Liver (tissue), 9 donors: Measurements from ENCODE around the gene FOXP3. TPM values are rescaled to one million over a fixed set of nuclear protein-coding genes. Genes with fewer than 3 reads are reported as not detected.

Experiments used
- DNase-seq: peaks from one replicate; pipeline ENCODE4 v3.0.0-alpha.2; 2017; ENCODE audit warnings: low spot score
- H3K27ac ChIP-seq, 2 donors: one replicate each; pipeline ENCODE4 v1.7.0; 2013; ENCODE audit warnings: inconsistent platforms in 2 of 2, low read length in 2 of 2, control low read depth in 1 of 2, low read depth in 1 of 2, mild to moderate bottlenecking in 1 of 2
- H3K27me3 ChIP-seq, 4 donors: one replicate each; pipeline versions ENCODE4 v1.6.1 to v1.7.0; 2013; ENCODE audit warnings: low read length in 3 of 4, inconsistent platforms in 1 of 4, mild to moderate bottlenecking in 1 of 4, moderate library complexity in 1 of 4; ENCODE audit not compliant: control insufficient read depth in 4 of 4, insufficient read depth in 4 of 4
- H3K36me3 ChIP-seq, 4 donors: one replicate each; pipeline versions ENCODE4 v1.6.1 to v1.7.0; 2013; ENCODE audit warnings: low read length in 3 of 4, mild to moderate bottlenecking in 3 of 4, low read depth in 1 of 4, moderate library complexity in 1 of 4; ENCODE audit not compliant: control insufficient read depth in 4 of 4, insufficient read depth in 3 of 4
- H3K4me1 ChIP-seq, 4 donors: one replicate each; pipeline versions ENCODE4 v1.6.1 to v1.7.0; 2013; ENCODE audit warnings: low read length in 3 of 4, mild to moderate bottlenecking in 3 of 4, moderate library complexity in 1 of 4; ENCODE audit not compliant: control insufficient read depth in 4 of 4, insufficient read depth in 4 of 4
- H3K4me3 ChIP-seq, 3 donors: one replicate each; pipeline versions ENCODE4 v1.6.1 to v1.7.0; 2013; ENCODE audit warnings: low read length in 3 of 3, control low read depth in 1 of 3, low read depth in 1 of 3, mild to moderate bottlenecking in 1 of 3
- H3K9ac ChIP-seq, 2 donors: one replicate each; pipeline ENCODE4 v1.7.0; 2013; ENCODE audit warnings: low read length in 2 of 2, mild to moderate bottlenecking in 2 of 2, moderate library complexity in 2 of 2, control low read depth in 1 of 2, low read depth in 1 of 2
- H3K9me3 ChIP-seq, 4 donors: one replicate each; pipeline versions ENCODE4 v1.6.1 to v1.7.0; 2013; ENCODE audit warnings: low read length in 3 of 4; ENCODE audit not compliant: control insufficient read depth in 4 of 4
- EGR1 ChIP-seq, 2 donors: IDR thresholded peaks; 2 replicates each; pipeline ENCODE4 v1.6.1; 2016 to 2018; ENCODE audit warnings: antibody characterized with exemption in 2 of 2, low read depth in 2 of 2
- FOXA1 ChIP-seq: IDR thresholded peaks from 2 replicates; pipeline ENCODE4 v1.6.1; 2016; ENCODE audit warnings: antibody characterized with exemption
- FOXA2 ChIP-seq: IDR thresholded peaks from 2 replicates; pipeline ENCODE4 v1.6.1; 2016; ENCODE audit warnings: antibody characterized with exemption
- GABPA ChIP-seq, 2 donors: IDR thresholded peaks in 1 of 2; conservative IDR thresholded peaks in 1 of 2; 2 replicates each; pipeline ENCODE4 v1.6.1; 2016; ENCODE audit warnings: antibody characterized with exemption in 2 of 2, mild to moderate bottlenecking in 1 of 2, moderate library complexity in 1 of 2
- HNF4A ChIP-seq, 2 donors: conservative IDR thresholded peaks; 2 replicates each; pipeline ENCODE4 v1.6.1; 2016; ENCODE audit warnings: antibody characterized with exemption in 2 of 2, mild to moderate bottlenecking in 2 of 2
- HNF4G ChIP-seq: IDR thresholded peaks from 2 replicates; pipeline ENCODE4 v1.6.1; 2016; ENCODE audit warnings: antibody characterized with exemption
- JUND ChIP-seq, 2 donors: IDR thresholded peaks; 2 replicates each; pipeline ENCODE4 v1.6.1; 2016; ENCODE audit warnings: antibody characterized with exemption in 2 of 2
- NR2F2 ChIP-seq: IDR thresholded peaks from 2 replicates; pipeline ENCODE4 v1.6.1; 2016; ENCODE audit warnings: antibody characterized with exemption
- RAD21 ChIP-seq, 2 donors: IDR thresholded peaks; 2 replicates each; pipeline ENCODE4 v1.6.1; 2016; ENCODE audit warnings: antibody characterized with exemption in 2 of 2, mild to moderate bottlenecking in 2 of 2
- SP1 ChIP-seq: IDR thresholded peaks from 2 replicates; pipeline ENCODE4 v1.6.1; 2018; ENCODE audit warnings: antibody characterized with exemption, mild to moderate bottlenecking
- TAF1 ChIP-seq: conservative IDR thresholded peaks from 2 replicates; pipeline ENCODE4 v1.6.1; 2016; ENCODE audit warnings: antibody characterized with exemption, mild to moderate bottlenecking
- YY1 ChIP-seq: IDR thresholded peaks from 2 replicates; pipeline ENCODE4 v1.6.1; 2016; ENCODE audit warnings: antibody characterized with exemption, mild to moderate bottlenecking
- WGBS: extraction: QIAGEN DNeasy Blood & Tissue Kit; methylation state at CpG from one replicate; pipeline ENCODE4 v1.1.7; 2013; 5-methylcytosine and 5-hydroxymethylcytosine counted together
- polyA plus RNA-seq, 2 donors: library from polyadenylated mRNA; stranded (reverse) in 1 of 2; unstranded in 1 of 2; fragments of 200-250 nt in 1 of 2; fragments of >200 nt in 1 of 2; fragmentation: Nextera tagmentation in 1 of 2; extraction: Ambion mirVana in 1 of 2; gene quantifications; one replicate each; pipeline versions ENCODE4 v1.2.1 to v1.2.3, GENCODE V29; 2013 to 2015
- total RNA-seq, 2 donors: library from RNA; depleted of rRNA; stranded (reverse); fragments of >200 nt; gene quantifications; one replicate each; pipeline ENCODE4 v1.2.3, GENCODE V29; 2014
- TF ChIP-seq, protein P1 (sequence below): IDR thresholded peaks from 2 replicates; pipeline ENCODE4 v1.6.1; 2016; ENCODE audit warnings: antibody characterized with exemption
- TF ChIP-seq, protein P2 (sequence below): IDR thresholded peaks from 2 replicates; pipeline ENCODE4 v1.6.1; 2016; ENCODE audit warnings: antibody characterized with exemption
- TF ChIP-seq, protein P3 (sequence below): IDR thresholded peaks from 2 replicates; pipeline ENCODE4 v1.6.1; 2016; ENCODE audit warnings: antibody characterized with exemption
- TF ChIP-seq, protein P4 (sequence below): fragments of 150-350 bp; IDR thresholded peaks from 2 replicates; pipeline ENCODE4 v1.5.1; 2017; ENCODE audit warnings: improper control_type of control experiment, low read depth, low read length; ENCODE audit not compliant: missing input control
- donor health status: healthy.
- donor health status: healthy.
- donor health status: healthy.
- donor health status: healthy.
- donor health status: healthy.

The FOXP3 gene
- total and polyA plus RNA-seq, 4 donors = 0.05 to 0.65 (median 0.19) TPM

DNA sequence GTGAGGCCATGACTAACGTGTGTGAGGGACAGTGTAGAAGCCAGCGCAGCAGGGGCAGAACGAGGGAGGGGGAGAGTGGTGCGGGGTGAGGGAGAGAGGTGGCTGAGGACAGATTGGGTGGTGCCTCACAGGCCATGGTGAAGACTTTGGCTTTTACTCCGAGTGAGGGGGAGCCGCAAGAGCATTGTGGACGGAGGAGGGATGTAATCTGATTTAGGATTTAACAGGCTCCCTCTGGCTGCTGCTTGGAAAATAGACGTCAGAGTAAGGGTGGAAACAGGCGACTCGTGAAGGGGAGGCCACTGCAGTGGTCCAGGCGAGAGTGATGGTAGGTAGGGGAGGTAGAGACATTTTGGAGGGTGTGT lies 18.1 kb upstream of the FOXP3 start:
- no peak overlapping the region for H3K4me3 ChIP-seq
- no peaks in the 10 kb centered on the region for H3K36me3 ChIP-seq
- H3K4me1 ChIP-seq = no peaks in the 10 kb centered on the region
- H3K9me3 ChIP-seq = no peaks in the 10 kb centered on the region
- 72% methylated on average over 11 of the region's 11 CpGs for WGBS
- no peak overlapping the region for H3K9ac ChIP-seq
- peak in 1 of 2 donors; percentile 35 for TF ChIP-seq RAD21 (IDR thresholded peaks at IDR 0.05)
- TF ChIP-seq HNF4A (conservative IDR thresholded peaks at IDR 0.05) = no peak
- no peak overlapping the region for H3K27ac ChIP-seq
- no peaks in the 10 kb centered on the region for H3K27me3 ChIP-seq
- DNase-seq = no peak

DNA sequence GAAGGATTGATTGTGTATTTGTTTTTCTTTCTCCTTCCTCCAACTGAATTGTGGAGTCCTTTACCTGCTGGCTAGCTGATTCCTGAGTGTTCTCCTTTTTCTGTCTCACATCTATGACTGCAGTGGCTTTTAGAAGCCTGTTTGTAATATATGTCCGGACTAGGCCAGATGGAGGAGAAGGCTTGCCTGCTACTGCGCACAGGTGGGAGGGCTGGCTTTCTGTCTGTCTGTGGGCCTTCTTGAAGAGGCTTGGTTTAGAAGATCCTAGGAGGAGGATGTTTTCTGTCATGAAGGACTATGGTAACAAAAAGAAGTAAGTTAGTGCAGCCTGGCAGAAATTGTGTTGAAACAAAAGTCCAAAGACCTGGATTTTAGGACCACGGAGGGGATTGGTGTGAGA lies 13.6 kb upstream of the FOXP3 start:
- no peak overlapping the region for H3K27ac ChIP-seq
- no peak for DNase-seq
- 93% methylated on average over 3 of the region's 3 CpGs for WGBS

DNA sequence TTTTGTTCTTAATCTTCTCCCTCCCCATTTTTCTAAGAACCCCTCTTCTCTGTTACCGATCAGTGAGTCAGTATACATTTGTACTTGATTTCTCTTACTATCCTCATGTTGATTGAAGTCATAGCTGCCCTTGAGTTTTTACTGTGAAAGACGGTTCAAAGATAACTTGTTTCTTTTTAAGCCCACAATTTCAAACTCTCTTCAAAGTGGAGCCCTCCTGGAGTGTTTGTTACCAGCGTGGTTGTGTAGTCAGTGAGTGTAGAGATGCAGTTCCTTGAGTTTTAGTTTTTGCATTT lies 13.0 kb upstream of the FOXP3 start:
- Histone ChIP-seq H3K4me3 (no peak overlapping the region), H3K27me3 (no peaks in the 10 kb centered on the region), H3K27ac (no peak overlapping the region), H3K36me3 (no peaks in the 10 kb centered on the region), H3K9ac (no peak overlapping the region), H3K4me1 (peaks cover 0 to 9% (median 5%) of the 10 kb centered on the region in 4 donors), H3K9me3 (no peaks in the 10 kb centered on the region)
- no peak for DNase-seq
- TF ChIP-seq JUND (IDR thresholded peaks at IDR 0.05) (no peak), NR2F2 (no peak), YY1 (no peak), FOXA1 (no peak)
- WGBS = 84% methylated on average over 3 of the region's 3 CpGs

More for the DNA sequence above, 13.6 kb upstream of the FOXP3 start:
- Histone ChIP-seq H3K27me3 (no peaks in the 10 kb centered on the region), H3K36me3 (no peaks in the 10 kb centered on the region), H3K4me3 (no peak overlapping the region), H3K4me1 (peaks cover 0 to 7% (median 2%) of the 10 kb centered on the region in 4 donors), H3K9me3 (no peaks in the 10 kb centered on the region), H3K9ac (no peak overlapping the region)
- TF ChIP-seq FOXA2 = no peak
- no peak for TF ChIP-seq HNF4A (conservative IDR thresholded peaks at IDR 0.05)
- no peak for TF ChIP-seq FOXA1
- TF ChIP-seq YY1 = no peak
- TF ChIP-seq, protein P1, sequence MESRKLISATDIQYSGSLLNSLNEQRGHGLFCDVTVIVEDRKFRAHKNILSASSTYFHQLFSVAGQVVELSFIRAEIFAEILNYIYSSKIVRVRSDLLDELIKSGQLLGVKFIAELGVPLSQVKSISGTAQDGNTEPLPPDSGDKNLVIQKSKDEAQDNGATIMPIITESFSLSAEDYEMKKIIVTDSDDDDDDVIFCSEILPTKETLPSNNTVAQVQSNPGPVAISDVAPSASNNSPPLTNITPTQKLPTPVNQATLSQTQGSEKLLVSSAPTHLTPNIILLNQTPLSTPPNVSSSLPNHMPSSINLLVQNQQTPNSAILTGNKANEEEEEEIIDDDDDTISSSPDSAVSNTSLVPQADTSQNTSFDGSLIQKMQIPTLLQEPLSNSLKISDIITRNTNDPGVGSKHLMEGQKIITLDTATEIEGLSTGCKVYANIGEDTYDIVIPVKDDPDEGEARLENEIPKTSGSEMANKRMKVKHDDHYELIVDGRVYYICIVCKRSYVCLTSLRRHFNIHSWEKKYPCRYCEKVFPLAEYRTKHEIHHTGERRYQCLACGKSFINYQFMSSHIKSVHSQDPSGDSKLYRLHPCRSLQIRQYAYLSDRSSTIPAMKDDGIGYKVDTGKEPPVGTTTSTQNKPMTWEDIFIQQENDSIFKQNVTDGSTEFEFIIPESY = no peak
- TF ChIP-seq RAD21 (IDR thresholded peaks at IDR 0.05) = no peak
- no peak for TF ChIP-seq JUND (IDR thresholded peaks at IDR 0.05)
- TF ChIP-seq, protein P2, sequence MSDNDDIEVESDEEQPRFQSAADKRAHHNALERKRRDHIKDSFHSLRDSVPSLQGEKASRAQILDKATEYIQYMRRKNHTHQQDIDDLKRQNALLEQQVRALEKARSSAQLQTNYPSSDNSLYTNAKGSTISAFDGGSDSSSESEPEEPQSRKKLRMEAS = no peak
- no peak for TF ChIP-seq GABPA (IDR thresholded peaks at IDR 0.05 in 1 of 2, conservative IDR thresholded peaks at IDR 0.05 in 1 of 2)
- no peak for TF ChIP-seq TAF1
- TF ChIP-seq SP1 = no peak
- TF ChIP-seq EGR1 (IDR thresholded peaks at IDR 0.05; ENCODE audit: low read depth in 2 of 2) = no peak
- TF ChIP-seq, protein P3, sequence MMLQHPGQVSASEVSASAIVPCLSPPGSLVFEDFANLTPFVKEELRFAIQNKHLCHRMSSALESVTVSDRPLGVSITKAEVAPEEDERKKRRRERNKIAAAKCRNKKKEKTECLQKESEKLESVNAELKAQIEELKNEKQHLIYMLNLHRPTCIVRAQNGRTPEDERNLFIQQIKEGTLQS = no peak
- no peak for TF ChIP-seq NR2F2
- TF ChIP-seq, protein P4, sequence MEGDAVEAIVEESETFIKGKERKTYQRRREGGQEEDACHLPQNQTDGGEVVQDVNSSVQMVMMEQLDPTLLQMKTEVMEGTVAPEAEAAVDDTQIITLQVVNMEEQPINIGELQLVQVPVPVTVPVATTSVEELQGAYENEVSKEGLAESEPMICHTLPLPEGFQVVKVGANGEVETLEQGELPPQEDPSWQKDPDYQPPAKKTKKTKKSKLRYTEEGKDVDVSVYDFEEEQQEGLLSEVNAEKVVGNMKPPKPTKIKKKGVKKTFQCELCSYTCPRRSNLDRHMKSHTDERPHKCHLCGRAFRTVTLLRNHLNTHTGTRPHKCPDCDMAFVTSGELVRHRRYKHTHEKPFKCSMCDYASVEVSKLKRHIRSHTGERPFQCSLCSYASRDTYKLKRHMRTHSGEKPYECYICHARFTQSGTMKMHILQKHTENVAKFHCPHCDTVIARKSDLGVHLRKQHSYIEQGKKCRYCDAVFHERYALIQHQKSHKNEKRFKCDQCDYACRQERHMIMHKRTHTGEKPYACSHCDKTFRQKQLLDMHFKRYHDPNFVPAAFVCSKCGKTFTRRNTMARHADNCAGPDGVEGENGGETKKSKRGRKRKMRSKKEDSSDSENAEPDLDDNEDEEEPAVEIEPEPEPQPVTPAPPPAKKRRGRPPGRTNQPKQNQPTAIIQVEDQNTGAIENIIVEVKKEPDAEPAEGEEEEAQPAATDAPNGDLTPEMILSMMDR = no peak
- TF ChIP-seq HNF4G = no peak
